Vagina (tissue), 2 donors: ENCODE data around the gene PINLYP.

Experiments
- CTCF ChIP-seq, 3 experiments: fragments of 450-650 bp in 2 of 3; fragments of 200-600 bp in 1 of 3; sonication (generic) in 1 of 3; IDR thresholded peaks; one replicate each; pipeline ENCODE4 v1.5.1; 2017 to 2019; ENCODE audit warnings: antibody characterized with exemption in 3 of 3, mild to moderate bottlenecking in 2 of 3, moderate library complexity in 2 of 3
- POLR2A ChIP-seq, 2 donors: fragments of 450-650 bp; IDR thresholded peaks; one replicate each; pipeline ENCODE4 v1.6.1; 2017; ENCODE audit warnings: antibody characterized with exemption in 2 of 2, mild to moderate bottlenecking in 2 of 2, moderate library complexity in 2 of 2
- POLR2AphosphoS5 ChIP-seq, 2 donors: sonication (generic); formaldehyde crosslinking; IDR thresholded peaks; one replicate each; pipeline ENCODE4 v1.9.0; 2017; ENCODE audit warnings: antibody characterized with exemption in 2 of 2, mild to moderate bottlenecking in 2 of 2, low read depth in 1 of 2; ENCODE audit not compliant: insufficient read depth in 1 of 2

DNA sequence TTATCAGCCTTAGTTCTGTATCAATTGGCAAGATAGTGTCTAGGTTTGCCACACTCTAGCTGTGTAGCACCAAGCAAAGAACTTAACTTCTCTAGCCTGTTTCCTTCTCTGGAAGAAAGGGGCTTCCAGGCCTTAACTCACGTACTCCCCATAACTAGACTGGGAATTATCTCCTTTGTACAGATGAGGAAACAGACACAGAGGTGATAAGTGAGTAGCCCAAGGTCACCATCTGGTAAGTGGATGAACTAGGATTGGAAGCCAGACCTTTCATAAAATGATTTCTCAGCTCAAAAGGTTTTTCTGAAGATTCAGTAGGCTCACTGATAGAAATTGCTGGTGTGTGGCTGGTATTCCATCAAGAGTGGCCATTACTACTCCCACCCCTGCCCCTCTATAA, 40.7 kb downstream of the PINLYP start:
- TF ChIP-seq CTCF (IDR thresholded peaks at IDR 0.05) (no peak), POLR2AphosphoS5 (IDR thresholded peaks at IDR 0.05; ENCODE audit: insufficient read depth in 1 of 2, low read depth in 1 of 2) (no peak), POLR2A (IDR thresholded peaks at IDR 0.05) (no peak)
